GM03348 (cell line): ENCODE measurements around the gene HAT1.
"Not testable (repeated sequence)": the region's sequence is repeated elsewhere in the genome, so short reads cannot be mapped to it uniquely, and the experiment has no call there.

Source experiments
- DNase-seq: peaks from one replicate; pipeline ENCODE4 v3.0.0; 2012; ENCODE audit warnings: low spot score

The HAT1 gene

GRCh38 chr2:171979103-171979502 is 56.8 kb downstream of the HAT1 start:
- DNase-seq = no peak

- DNase-seq = not testable (repeated sequence)
Observed at GRCh38 chr2:171983924-171984323, 61.7 kb downstream of the HAT1 start.

GRCh38 chr2:171985076-171985475 is 62.8 kb downstream of the HAT1 start:
- no peak for DNase-seq

GRCh38 chr2:171986778-171987177 is 64.5 kb downstream of the HAT1 start:
- no peak for DNase-seq

- no peak for DNase-seq
Observed at GRCh38 chr2:171991027-171991426, 68.8 kb downstream of the HAT1 start.

GRCh38 chr2:171995586-171995985 is 73.3 kb downstream of the HAT1 start:
- no peak for DNase-seq

GRCh38 chr2:171996021-171996420 is 73.8 kb downstream of the HAT1 start:
- DNase-seq = no peak

- not testable (repeated sequence) for DNase-seq
Observed at GRCh38 chr2:171997031-171997430, 74.8 kb downstream of the HAT1 start.

- DNase-seq = no peak
Observed at GRCh38 chr2:171999161-171999560, 76.9 kb downstream of the HAT1 start.

GRCh38 chr2:171999604-172000469 is 77.6 kb downstream of the HAT1 start, which contains the start of gene METAP1D:
METAP1D (plus strand) TSS chr2:171999953; CDS start chr2:171999970, 17 bp downstream.
- DNase-seq = peak; percentile 99

- DNase-seq = no peak
Observed at GRCh38 chr2:172000696-172001361, 78.6 kb downstream of the HAT1 start.

GRCh38 chr2:172007372-172007771 is 85.1 kb downstream of the HAT1 start:
- no peak for DNase-seq

GRCh38 chr2:172009823-172010222 is 87.6 kb downstream of the HAT1 start:
- DNase-seq = no peak

- DNase-seq = no peak
Observed at GRCh38 chr2:172011812-172012575, 89.7 kb downstream of the HAT1 start.

- DNase-seq = no peak
Observed at GRCh38 chr2:172012677-172013391, 90.6 kb downstream of the HAT1 start.

GRCh38 chr2:172013396-172013795 is 91.1 kb downstream of the HAT1 start:
- no peak for DNase-seq

GRCh38 chr2:172021074-172021931 is 99.0 kb downstream of the HAT1 start:
- no peak for DNase-seq

- DNase-seq = peak; percentile 65
Observed at GRCh38 chr2:172021955-172022354, 99.7 kb downstream of the HAT1 start.

- no peak for DNase-seq
Observed at GRCh38 chr2:172031536-172031935, 109.3 kb downstream of the HAT1 start.
